ENCODE results near the gene GALNT15.

The GALNT15 gene

GRCh38 chr3:16168211-16168610 is 6.3 kb upstream of the GALNT15 start:
- DNase-seq (ENCODE audit: low read depth): no peak

- DNase-seq (ENCODE audit: low read depth): no peak
These were observed 3.5 kb upstream of the GALNT15 start for GRCh38 chr3:16171009-16171408.

GRCh38 chr3:16171825-16172224 is 2.7 kb upstream of the GALNT15 start:
- DNase-seq (ENCODE audit: low read depth): no peak

GRCh38 chr3:16173283-16174025 is 1.0 kb upstream of the GALNT15 start:
- DNase-seq (ENCODE audit: low read depth): no peak

- no peak for DNase-seq (ENCODE audit: low read depth)
These were observed 489 bp upstream of the GALNT15 start for GRCh38 chr3:16174026-16174355.

- DNase-seq (ENCODE audit: low read depth): no peak
These were observed 759 bp downstream of the GALNT15 start for GRCh38 chr3:16174976-16175901.

- no peak for DNase-seq (ENCODE audit: low read depth)
These were observed 2.0 kb downstream of the GALNT15 start for GRCh38 chr3:16176391-16177030.

- no peak for DNase-seq (ENCODE audit: low read depth)
These were observed 2.9 kb downstream of the GALNT15 start for GRCh38 chr3:16177382-16177781.

GRCh38 chr3:16177962-16178627 is 3.6 kb downstream of the GALNT15 start:
- peak; percentile 81 for DNase-seq (ENCODE audit: low read depth)

- DNase-seq (ENCODE audit: low read depth): no peak
These were observed 4.1 kb downstream of the GALNT15 start for GRCh38 chr3:16178628-16178988.

GRCh38 chr3:16179261-16179660 is 4.8 kb downstream of the GALNT15 start:
- DNase-seq (ENCODE audit: low read depth): no peak

GRCh38 chr3:16179771-16180736 is 5.6 kb downstream of the GALNT15 start:
- DNase-seq (ENCODE audit: low read depth): peak; percentile 36

GRCh38 chr3:16180737-16181134 is 6.3 kb downstream of the GALNT15 start:
- DNase-seq (ENCODE audit: low read depth): no peak

- peak; percentile 62 for DNase-seq (ENCODE audit: low read depth)
These were observed 6.9 kb downstream of the GALNT15 start for GRCh38 chr3:16181361-16181760.

GRCh38 chr3:16182183-16182582 is 7.7 kb downstream of the GALNT15 start:
- no peak for DNase-seq (ENCODE audit: low read depth)

- DNase-seq (ENCODE audit: low read depth): no peak
These were observed 8.1 kb downstream of the GALNT15 start for GRCh38 chr3:16182612-16183011.

GRCh38 chr3:16183082-16183481 is 8.6 kb downstream of the GALNT15 start:
- DNase-seq (ENCODE audit: low read depth): no peak

GRCh38 chr3:16183601-16184270 is 9.3 kb downstream of the GALNT15 start:
- DNase-seq (ENCODE audit: low read depth): peak; percentile 90

GRCh38 chr3:16186086-16186485 is 11.6 kb downstream of the GALNT15 start:
- DNase-seq (ENCODE audit: low read depth): no peak

- no peak for DNase-seq (ENCODE audit: low read depth)
These were observed 12.1 kb downstream of the GALNT15 start for GRCh38 chr3:16186565-16186964.
